H1 (cell line): ENCODE results near the gene RERE. TPM values are rescaled to one million over a fixed set of nuclear protein-coding genes. Genes with fewer than 3 reads are reported as not detected.

Experiments
- CTCF ChIA-PET: fragments of 300-600 bp; sonication (Branson Sonifier 250); formaldehyde crosslinking; loops from one replicate; lab custom pipeline; 2021; ENCODE audit not compliant: partially characterized antibody; lab: Charles Lee
- POLR2A ChIA-PET: fragments of 300-600 bp; sonication (Branson Sonifier 250); formaldehyde crosslinking; loops from one replicate; lab custom pipeline; 2021; ENCODE audit warnings: inconsistent platforms; ENCODE audit not compliant: partially characterized antibody; lab: Charles Lee
- DNase-seq, 2 experiments: peaks; one replicate each; pipeline versions ENCODE4 v3.0.0 to v3.0.0-alpha.2; 2010 to 2022; ENCODE audit warnings: low spot score in 2 of 2, low read depth in 1 of 2, mixed read lengths in 1 of 2
- FAIRE-seq: peaks from 2 replicates; lab custom pipeline; 2011; peaks lifted over from hg19 to GRCh38; lab: Jason Lieb, UNC
- H2AFZ ChIP-seq: 2 replicates; pipeline ENCODE4 v1.8.1; 2012; ENCODE audit warnings: low read length, inconsistent platforms
- H2AK5ac ChIP-seq: 2 replicates; pipeline ENCODE4 v1.6.1; 2013; ENCODE audit warnings: low read depth, low read length
- H2BK120ac ChIP-seq: replicated peaks from 2 replicates; pipeline ENCODE3; 2013; ENCODE audit warnings: low read depth, low read length, inconsistent platforms
- H2BK12ac ChIP-seq: 2 replicates; pipeline ENCODE4 v1.6.1; 2013; ENCODE audit warnings: low read depth, low read length
- H2BK15ac ChIP-seq: 2 replicates; pipeline ENCODE4 v1.6.1; 2013; ENCODE audit warnings: low read length
- H2BK20ac ChIP-seq: 2 replicates; pipeline ENCODE4 v1.6.1; 2013; ENCODE audit warnings: low read length
- H2BK5ac ChIP-seq: 2 replicates; pipeline ENCODE4 v1.6.1; 2013; ENCODE audit warnings: low read depth, low read length
- H3K14ac ChIP-seq: 2 replicates; pipeline ENCODE4 v1.6.1; 2013; ENCODE audit warnings: inconsistent platforms; ENCODE audit not compliant: insufficient read length
- H3K18ac ChIP-seq: 2 replicates; pipeline ENCODE4 v1.6.1; 2013; ENCODE audit warnings: low read length; ENCODE audit errors: extremely low read depth
- H3K23ac ChIP-seq: 2 replicates; pipeline ENCODE4 v1.6.1; 2013; ENCODE audit warnings: inconsistent platforms; ENCODE audit not compliant: insufficient read length
- H3K23me2 ChIP-seq: 2 replicates; pipeline ENCODE4 v1.6.1; 2013; ENCODE audit warnings: low read depth, low read length
- H3K27ac ChIP-seq: 2 replicates; pipeline ENCODE4 v1.6.1; 2011; ENCODE audit warnings: low read depth, low read length, inconsistent platforms
- H3K27me3 ChIP-seq, 4 experiments: replicated peaks in 1 of 4; 1 replicate in 1 of 4; 2 replicates in 3 of 4; pipeline versions ENCODE4 v1.6.1 to v1.8.1; 2011 to 2013; ENCODE audit warnings: low read length in 3 of 4, mild to moderate bottlenecking in 3 of 4, inconsistent platforms in 2 of 4, mixed read lengths in 2 of 4, moderate library complexity in 1 of 4; ENCODE audit not compliant: control insufficient read depth in 3 of 4, insufficient read depth in 3 of 4; ENCODE audit errors: extremely low read depth in 1 of 4
- H3K36me3 ChIP-seq, 4 experiments: 2 replicates each; pipeline versions ENCODE4 v1.6.1 to v1.8.1; 2011 to 2013; ENCODE audit warnings: mild to moderate bottlenecking in 4 of 4, low read length in 3 of 4, moderate library complexity in 2 of 4, control low read depth in 1 of 4, inconsistent platforms in 1 of 4; ENCODE audit not compliant: insufficient read depth in 4 of 4, control insufficient read depth in 2 of 4
- H3K4ac ChIP-seq: replicated peaks from 2 replicates; pipeline ENCODE3; 2013; ENCODE audit warnings: low read length, low read depth, mixed read lengths, inconsistent platforms; ENCODE audit not compliant: insufficient read length
- H3K4me1 ChIP-seq, 4 experiments: replicated peaks in 1 of 4; 1 replicate in 1 of 4; 2 replicates in 3 of 4; pipeline versions ENCODE4 v1.6.1 to v1.8.1; 2011 to 2013; ENCODE audit warnings: low read length in 3 of 4, inconsistent platforms in 2 of 4, mixed read lengths in 1 of 4; ENCODE audit not compliant: insufficient read depth in 4 of 4, control insufficient read depth in 3 of 4
- H3K4me2 ChIP-seq, 2 experiments: 2 replicates each; pipeline versions ENCODE4 v1.6.1 to v1.8.1; 2011 to 2013; ENCODE audit warnings: low read depth in 2 of 2, low read length in 2 of 2, control low read depth in 1 of 2, inconsistent platforms in 1 of 2, mild to moderate bottlenecking in 1 of 2; ENCODE audit not compliant: insufficient read depth in 1 of 2
- H3K4me3 ChIP-seq, 4 experiments: fragments of 200-600, 300-600 bp in 1 of 4; sonication (generic), shearing (Covaris generic), sonication (Bioruptor Twin) in 1 of 4; 2 replicates each; pipeline versions ENCODE4 v1.5.1 to v1.8.1; 2011 to 2016; ENCODE audit warnings: low read length in 4 of 4, low read depth in 3 of 4, control low read depth in 2 of 4, inconsistent platforms in 2 of 4, mild to moderate bottlenecking in 2 of 4, mixed read lengths in 1 of 4, moderate library complexity in 1 of 4; ENCODE audit not compliant: insufficient read depth in 2 of 4; ENCODE audit errors: extremely low read depth in 1 of 4
- H3K56ac ChIP-seq: replicated peaks from 2 replicates; pipeline ENCODE3; 2013; ENCODE audit warnings: low read depth, mild to moderate bottlenecking, mixed read lengths, low read length, inconsistent platforms; ENCODE audit not compliant: insufficient read length
- H3K79me1 ChIP-seq: 2 replicates; pipeline ENCODE4 v1.6.1; 2013; ENCODE audit warnings: low read depth, low read length, control low read depth
- H3K79me2 ChIP-seq, 2 experiments: 2 replicates each; pipeline versions ENCODE4 v1.6.1 to v1.8.1; 2012 to 2013; ENCODE audit warnings: low read length in 2 of 2, mild to moderate bottlenecking in 2 of 2, inconsistent platforms in 1 of 2; ENCODE audit not compliant: insufficient read depth in 2 of 2, control insufficient read depth in 1 of 2
- H3K9ac ChIP-seq, 4 experiments: replicated peaks in 1 of 4; 1 replicate in 1 of 4; 2 replicates in 3 of 4; pipeline versions ENCODE4 v1.6.1 to v1.8.1; 2011 to 2013; ENCODE audit warnings: low read depth in 3 of 4, low read length in 3 of 4, control low read depth in 2 of 4, mild to moderate bottlenecking in 2 of 4, moderate library complexity in 2 of 4, inconsistent platforms in 1 of 4; ENCODE audit errors: extremely low read depth in 1 of 4
- H3K9me3 ChIP-seq, 2 experiments: 2 replicates each; pipeline versions ENCODE4 v1.6.1 to v1.8.1; 2012 to 2013; ENCODE audit warnings: mild to moderate bottlenecking in 2 of 2, moderate library complexity in 2 of 2, control low read depth in 1 of 2, inconsistent platforms in 1 of 2, low read depth in 1 of 2, low read length in 1 of 2, mixed read lengths in 1 of 2; ENCODE audit not compliant: insufficient read depth in 2 of 2
- H4K20me1 ChIP-seq, 2 experiments: replicated peaks in 1 of 2; 2 replicates each; pipeline versions ENCODE3 to v1.8.1; 2011 to 2013; ENCODE audit warnings: inconsistent platforms in 2 of 2, low read length in 2 of 2, mild to moderate bottlenecking in 1 of 2; ENCODE audit not compliant: insufficient read depth in 2 of 2, control insufficient read depth in 1 of 2
- H4K5ac ChIP-seq: 2 replicates; pipeline ENCODE4 v1.6.1; 2013; ENCODE audit warnings: low read length, low read depth, mixed read lengths, inconsistent platforms; ENCODE audit not compliant: insufficient read length
- H4K8ac ChIP-seq: 2 replicates; pipeline ENCODE4 v1.8.0; 2013; ENCODE audit warnings: mild to moderate bottlenecking, moderate library complexity, low read length, inconsistent platforms; ENCODE audit not compliant: insufficient read depth; ENCODE audit errors: extremely low read depth
- H4K91ac ChIP-seq: replicated peaks from 2 replicates; pipeline ENCODE3; 2013; ENCODE audit warnings: low read length, mixed read lengths, inconsistent platforms; ENCODE audit not compliant: insufficient read length
- CEBPB ChIP-seq: IDR thresholded peaks from 2 replicates; pipeline ENCODE4 v1.6.1; 2012; ENCODE audit warnings: low read depth, low read length
- EP300 ChIP-seq, 2 experiments: IDR thresholded peaks; 1 replicate in 1 of 2; 2 replicates in 1 of 2; pipeline ENCODE4 v1.6.1; 2011 to 2012; ENCODE audit warnings: low read depth in 2 of 2, low read length in 2 of 2, mild to moderate bottlenecking in 2 of 2, borderline replicate concordance in 1 of 2, inconsistent platforms in 1 of 2, moderate library complexity in 1 of 2
- JUN ChIP-seq: IDR thresholded peaks from 2 replicates; pipeline ENCODE4 v1.6.1; 2011; ENCODE audit warnings: low read depth, mild to moderate bottlenecking, improper control_type of control experiment, low read length
- KDM1A ChIP-seq: fragments of 200-600, 300-600 bp; sonication (generic); IDR thresholded peaks from 2 replicates; pipeline ENCODE4 v1.7.1; 2016; ENCODE audit warnings: mild to moderate bottlenecking, low read length, borderline replicate concordance
- POLR2AphosphoS5 ChIP-seq: IDR thresholded peaks from 2 replicates; pipeline ENCODE4 v1.6.1; 2011; ENCODE audit warnings: low read depth, low read length
- SIN3A ChIP-seq, 2 experiments: IDR thresholded peaks in 1 of 2; conservative IDR thresholded peaks in 1 of 2; 2 replicates each; pipeline ENCODE4 v1.6.1; 2011 to 2012; ENCODE audit warnings: low read length in 2 of 2, improper control_type of control experiment in 1 of 2, low read depth in 1 of 2, mild to moderate bottlenecking in 1 of 2
- SIRT6 ChIP-seq: IDR thresholded peaks from one replicate; pipeline ENCODE4 v1.7.1; 2012; ENCODE audit warnings: low read length, inconsistent platforms
- SIX5 ChIP-seq: IDR thresholded peaks from 2 replicates; pipeline ENCODE4 v1.6.1; 2011; ENCODE audit warnings: mild to moderate bottlenecking, low read depth, low read length
- SP2 ChIP-seq: IDR thresholded peaks from 2 replicates; pipeline ENCODE4 v1.6.1; 2012; ENCODE audit warnings: mild to moderate bottlenecking, low read length, inconsistent platforms
- SP4 ChIP-seq: IDR thresholded peaks from 2 replicates; pipeline ENCODE4 v1.6.1; 2012; ENCODE audit warnings: low read length, inconsistent platforms
- TBP ChIP-seq: IDR thresholded peaks from 2 replicates; pipeline ENCODE4 v1.6.1; 2011; ENCODE audit warnings: low read depth, low read length, improper control_type of control experiment
- ZNF274 ChIP-seq: IDR thresholded peaks from 2 replicates; pipeline ENCODE4 v1.7.0; 2012; ENCODE audit warnings: low read length, borderline replicate concordance; ENCODE audit errors: extremely low read depth
- WGBS, 2 experiments: shearing (Covaris generic) in 1 of 2; methylation state at CpG; one replicate each; pipeline versions ENCODE4 v1.1.6 to v1.1.7; 2013 to 2015; ENCODE audit warnings: low lambda C conversion rate in 2 of 2, mixed read lengths in 2 of 2, inconsistent platforms in 1 of 2, low coverage in 1 of 2, missing lambda C conversion rate in 1 of 2; ENCODE audit not compliant: insufficient replicate concordance in 2 of 2, insufficient coverage in 1 of 2, insufficient read length in 1 of 2; ENCODE audit errors: extremely low coverage in 1 of 2, missing lambda C conversion rate in 1 of 2; 5-methylcytosine and 5-hydroxymethylcytosine counted together
- polyA plus RNA-seq, 7 experiments: library from polyadenylated mRNA; depleted of rRNA in 3 of 7; stranded (reverse) in 5 of 7; unstranded in 2 of 7; fragments of >200 nt in 5 of 7; fragments of 200-250 nt in 2 of 7; gene quantifications; 1 replicate in 5 of 7; 2 replicates in 1 of 7; 4 replicates in 1 of 7; pipeline versions ENCODE4 v1.2.1 to v1.2.3, GENCODE V29; 2011 to 2013; ENCODE audit warnings: missing spikeins in 2 of 7, mixed read lengths in 2 of 7
- total RNA-seq: library from RNA; stranded (reverse); fragmentation: NEBNext Ultra II Directional; extraction: Animal tissue kit (Norgen Biotek cat#: 25700); gene quantifications from 2 replicates; pipeline ENCODE4 v1.2.1, GENCODE V29; 2021
- TF ChIP-seq, protein P1 (sequence below): IDR thresholded peaks from 2 replicates; pipeline ENCODE4 v1.6.1; 2012; ENCODE audit warnings: low read length, inconsistent platforms

The RERE gene
- total and polyA plus RNA-seq, 2 of the 8 experiments (the other 6 are each of a cell fraction or from before 2014, with no cell fraction given): 15.3 to 142 TPM

DNA sequence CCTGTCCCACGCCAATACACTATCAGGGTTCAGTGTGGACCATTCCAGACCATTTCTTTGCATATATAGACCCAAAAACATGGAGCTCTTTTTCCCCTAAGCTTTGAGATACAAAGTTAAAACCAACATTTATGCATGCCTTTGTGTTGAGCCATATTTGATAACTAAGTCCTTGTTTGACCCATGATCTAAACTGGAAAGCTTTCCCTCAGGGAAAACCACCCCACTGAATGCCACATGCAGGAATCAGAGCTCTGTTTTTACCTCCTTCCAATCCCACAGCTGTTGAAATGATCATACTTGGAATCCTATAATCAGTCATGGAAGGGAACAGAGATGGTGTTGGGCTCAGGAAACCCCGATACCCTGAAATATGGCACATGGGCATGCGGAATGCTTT is 514.3 kb downstream of the RERE start:
- H3K4ac ChIP-seq: no peak overlapping the region
- no peak overlapping the region for H3K4me3 ChIP-seq
- peaks cover 0 to 12% (median 2%) of the 10 kb centered on the region in 4 experiments; a peak in 2 of 7 replicates for H3K4me1 ChIP-seq
- H3K23me2 ChIP-seq: peaks cover 2% of the 10 kb centered on the region; the same call in 1 of the 2 replicates
- CTCF ChIA-PET: interaction anchor here (0.7 to 3.0 kb wide), 8 partner anchors 9 to 328 kb away, joined by 3 to 30 read pairs (median 3); no protein-coding TSS in a partner anchor
- H3K4me2 ChIP-seq: no peak overlapping the region
- H2BK5ac ChIP-seq: no peak overlapping the region
- H2BK12ac ChIP-seq: no peak overlapping the region
- H3K23ac ChIP-seq: no peak overlapping the region
- no peak overlapping the region for H2AK5ac ChIP-seq
- H3K27me3 ChIP-seq: no peaks in the 10 kb centered on the region
- no peaks in the 10 kb centered on the region for H3K79me2 ChIP-seq
- H3K9me3 ChIP-seq: no peaks in the 10 kb centered on the region
- no peak overlapping the region for H2AFZ ChIP-seq
- H3K56ac ChIP-seq: no peak overlapping the region
- H4K91ac ChIP-seq: no peak overlapping the region
- H2BK15ac ChIP-seq: no peak overlapping the region
- no peak overlapping the region for H4K5ac ChIP-seq
- FAIRE-seq (no peak), DNase-seq (no peak)
- no peak overlapping the region for H3K14ac ChIP-seq
- WGBS, 2 experiments: 96% methylated on average over 3 of the region's 3 CpGs; no CpG with 5 or more reads in 1 of the 2 experiments
- no peak overlapping the region; the same call in 1 of the 2 replicates for H3K18ac ChIP-seq
- no peak overlapping the region for H2BK20ac ChIP-seq
- no peaks in the 10 kb centered on the region for H3K36me3 ChIP-seq
- H4K20me1 ChIP-seq: no peaks in the 10 kb centered on the region
- no peak overlapping the region for H3K9ac ChIP-seq
- H3K27ac ChIP-seq: no peak overlapping the region
- no peaks in the 10 kb centered on the region for H3K79me1 ChIP-seq
- POLR2A ChIA-PET: interaction anchor here (1.1 kb wide), 1 partner anchor 9 kb away, joined by 3 read pairs; no protein-coding TSS in a partner anchor
- H4K8ac ChIP-seq: no peak overlapping the region
- no peak overlapping the region for H2BK120ac ChIP-seq
- no peak for TF ChIP-seq ZNF274
- no peak for TF ChIP-seq TBP
- TF ChIP-seq, protein P1, sequence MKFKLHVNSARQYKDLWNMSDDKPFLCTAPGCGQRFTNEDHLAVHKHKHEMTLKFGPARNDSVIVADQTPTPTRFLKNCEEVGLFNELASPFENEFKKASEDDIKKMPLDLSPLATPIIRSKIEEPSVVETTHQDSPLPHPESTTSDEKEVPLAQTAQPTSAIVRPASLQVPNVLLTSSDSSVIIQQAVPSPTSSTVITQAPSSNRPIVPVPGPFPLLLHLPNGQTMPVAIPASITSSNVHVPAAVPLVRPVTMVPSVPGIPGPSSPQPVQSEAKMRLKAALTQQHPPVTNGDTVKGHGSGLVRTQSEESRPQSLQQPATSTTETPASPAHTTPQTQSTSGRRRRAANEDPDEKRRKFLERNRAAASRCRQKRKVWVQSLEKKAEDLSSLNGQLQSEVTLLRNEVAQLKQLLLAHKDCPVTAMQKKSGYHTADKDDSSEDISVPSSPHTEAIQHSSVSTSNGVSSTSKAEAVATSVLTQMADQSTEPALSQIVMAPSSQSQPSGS: no peak
- TF ChIP-seq CEBPB: no peak
- TF ChIP-seq SP4: no peak
- no peak for TF ChIP-seq POLR2AphosphoS5
- no peak for TF ChIP-seq SP2
- no peak for TF ChIP-seq KDM1A
- no peak for TF ChIP-seq EP300 (IDR thresholded peaks at IDR 0.05; ENCODE audit: borderline replicate concordance in 1 of 2, low read depth in 2 of 2, low read length in 2 of 2)
- TF ChIP-seq SIX5: no peak
- no peak for TF ChIP-seq SIN3A (conservative IDR thresholded peaks at IDR 0.05 in 1 of 2, IDR thresholded peaks at IDR 0.05 in 1 of 2; ENCODE audit: low read depth in 1 of 2, low read length in 2 of 2)
- no peak for TF ChIP-seq JUN
- no peak for TF ChIP-seq SIRT6
